T-helper 1 cell treated with Interleukin-12 subunit alpha and Interleukin-12 subunit beta and Interleukin-4 antibody, amounts not matched to agents 30 ng/mL and 1 ng/mL, for 36 hours (primary cell): ENCODE measurements around the gene DERL2. TPM values are rescaled to one million over a fixed set of nuclear protein-coding genes. Genes with fewer than 3 reads are reported as not detected.

Experiments
- intact Hi-C: fragments of 100-400 bp; cut with micrococcal nuclease; formaldehyde crosslinking; loops from one replicate; pipeline ENCODE4 v1.15.1; 2024
- total RNA-seq: library from RNA; stranded (reverse); gene quantifications from 2 replicates; pipeline ENCODE4 v1.2.3, GENCODE V29; 2022

DERL2 gene
- total RNA-seq, 1 donor from 2014 or later = 98.0 TPM

- intact Hi-C loops = no loop called here
Observed at GRCh38 chr17:5502552-5502951, 16.6 kb upstream of the DERL2 start.

GRCh38 chr17:5501685-5502084 lies 15.7 kb upstream of the DERL2 start:
- intact Hi-C loops = loop anchor here (1.0 kb wide), 1 partner anchor 15 kb away; the partner anchor contains the start of genes DERL2 and MIS12

DNA sequence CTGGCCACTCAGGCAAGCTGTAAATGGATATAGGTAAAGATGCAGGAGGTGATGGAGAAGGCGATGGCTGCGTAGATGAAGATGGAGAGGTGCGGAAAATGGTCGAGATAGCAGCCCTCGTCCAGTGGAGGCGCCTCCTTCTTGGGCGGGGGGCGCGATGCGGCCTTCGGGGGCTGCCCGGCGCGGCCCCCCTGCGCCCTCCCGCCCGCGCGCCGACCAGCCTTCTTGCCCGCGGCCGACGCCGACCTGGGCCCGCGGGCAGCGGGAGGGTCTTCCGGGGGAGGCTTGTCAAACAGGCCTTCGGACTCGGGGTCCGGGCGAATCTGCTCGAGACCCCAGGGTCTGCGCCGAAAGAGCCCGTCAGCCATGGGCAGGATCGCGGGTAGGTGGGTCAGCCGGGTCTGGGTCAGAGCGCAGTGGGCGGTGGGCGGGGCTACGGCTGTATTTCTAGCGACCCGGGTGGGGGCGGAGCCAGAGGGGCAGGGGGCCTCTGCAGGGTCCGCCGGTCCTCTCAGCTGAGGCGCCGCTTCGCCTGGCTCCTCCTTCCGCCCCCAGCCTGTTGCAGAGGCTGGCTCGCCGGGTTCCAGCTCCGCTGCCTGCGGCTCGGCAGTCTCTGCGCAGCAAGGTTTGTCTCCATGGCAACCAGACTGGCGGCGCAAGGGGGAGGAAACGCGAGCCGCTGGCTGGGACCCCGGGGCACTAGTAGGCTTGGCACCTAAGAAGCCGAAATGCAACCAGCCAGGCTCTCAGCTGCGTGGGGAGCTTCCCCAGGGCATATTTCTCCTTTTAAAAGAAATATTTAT lies 14.8 kb upstream of the DERL2 start:
- intact Hi-C loops = loop anchor here (1.0 kb wide), 1 partner anchor 14 kb away; the partner anchor contains the start of genes DERL2 and MIS12

GRCh38 chr17:5500247-5500588 lies 14.2 kb upstream of the DERL2 start:
- intact Hi-C loops = no loop called here

DNA sequence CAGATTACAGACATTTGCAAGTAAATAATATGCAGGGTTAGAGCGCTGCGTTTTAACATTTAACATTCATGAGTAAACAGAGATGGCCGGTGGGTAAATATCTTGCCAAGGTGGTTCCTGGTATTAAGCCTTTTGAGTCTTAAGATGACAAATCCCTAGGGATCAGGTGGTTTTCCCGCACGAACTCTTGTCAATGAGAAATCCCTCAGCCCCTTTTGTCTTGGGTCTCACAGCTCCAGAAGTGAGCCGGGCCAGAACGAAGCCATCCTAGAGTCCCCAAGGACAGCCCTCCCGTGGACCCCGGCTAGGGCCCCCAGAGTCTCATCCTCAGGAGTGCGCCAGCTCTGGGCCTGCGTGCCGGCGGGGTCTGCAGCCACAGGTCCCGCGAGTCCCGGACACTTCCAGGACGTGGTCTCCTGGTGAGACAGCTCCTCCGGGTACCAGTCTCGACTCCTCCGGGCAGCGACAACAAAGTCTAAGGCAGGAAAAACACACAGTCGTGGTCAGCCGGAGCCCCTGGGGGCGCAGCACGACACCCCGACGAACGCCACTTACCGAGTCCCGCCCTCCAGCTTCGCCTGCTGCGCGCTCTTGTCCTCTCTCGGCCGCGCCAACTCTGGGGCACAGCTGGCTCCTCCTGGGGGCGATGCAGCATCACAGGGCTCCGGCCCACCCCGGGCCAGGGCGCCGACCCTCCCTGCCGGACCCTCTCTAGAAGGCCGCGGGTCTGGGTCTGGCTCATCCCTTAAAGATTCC lies 13.7 kb upstream of the DERL2 start:
- intact Hi-C loops = no loop called here

GRCh38 chr17:5492970-5493369 lies 7.0 kb upstream of the DERL2 start:
- intact Hi-C loops = no loop called here

- intact Hi-C loops = loop anchor here (5.0 kb wide), 2 partner anchors 296 to 1819 kb away; partner anchors contain the start of genes EIF5A and ZNF594
Observed at GRCh38 chr17:5488752-5489151, 2.8 kb upstream of the DERL2 start.

DNA sequence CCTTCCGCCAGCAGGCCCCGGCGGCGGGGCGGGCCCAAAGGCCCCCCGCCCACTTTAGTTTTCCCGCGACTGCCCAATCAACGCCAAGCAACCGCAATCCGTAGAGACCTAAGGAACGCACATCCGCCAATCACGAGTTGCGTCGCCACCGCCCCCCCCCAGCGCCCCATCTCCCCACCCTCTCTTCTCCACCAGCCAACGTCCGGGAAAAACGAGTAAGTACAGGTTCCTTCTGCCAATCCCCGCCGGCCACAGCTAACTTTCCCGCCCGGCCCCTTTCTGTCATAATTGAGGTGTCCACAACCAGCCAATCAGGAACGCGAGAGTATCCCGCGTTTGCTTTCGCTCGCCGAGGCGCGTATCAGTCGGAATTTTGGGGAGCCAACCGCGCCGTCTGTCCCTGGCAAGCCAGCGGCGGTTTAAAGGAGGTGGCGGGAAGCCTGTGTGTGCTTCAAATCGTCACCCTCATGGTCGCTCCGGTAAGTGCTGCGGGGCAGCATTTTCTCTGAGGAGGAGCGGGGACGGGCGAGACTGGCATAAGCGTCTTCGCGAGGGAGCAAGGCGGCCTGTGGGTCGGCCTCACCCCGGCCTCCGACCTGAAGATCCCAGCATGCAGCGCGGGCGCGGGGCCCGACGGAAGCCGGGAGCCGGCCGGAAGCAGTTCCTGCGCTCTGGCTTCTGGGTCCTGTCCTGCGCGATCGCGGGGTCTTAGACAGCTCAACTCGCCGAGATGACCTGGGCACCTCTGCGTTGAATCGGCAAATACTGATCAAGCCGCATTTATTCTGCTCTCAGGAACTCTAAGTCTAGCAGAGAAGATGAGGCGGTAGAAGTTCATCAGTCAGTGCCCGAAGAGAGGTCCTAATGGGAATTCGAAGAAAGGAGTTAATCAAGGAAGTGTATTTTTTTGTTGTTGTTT lies 487 bp upstream of the DERL2 start, which contains the start of gene MIS12:
Gene MIS12, plus strand, starts transcription at position 361 of the 919 bp plus-strand sequence. CDS start 2,297 bp downstream, outside the sequence.
- intact Hi-C loops = loop anchor here (1.0 to 5.0 kb wide), 14 partner anchors 15 to 1821 kb away; partner anchors contain the start of genes C1QBP, EIF5A, KIAA0753 and NLRP1

DNA sequence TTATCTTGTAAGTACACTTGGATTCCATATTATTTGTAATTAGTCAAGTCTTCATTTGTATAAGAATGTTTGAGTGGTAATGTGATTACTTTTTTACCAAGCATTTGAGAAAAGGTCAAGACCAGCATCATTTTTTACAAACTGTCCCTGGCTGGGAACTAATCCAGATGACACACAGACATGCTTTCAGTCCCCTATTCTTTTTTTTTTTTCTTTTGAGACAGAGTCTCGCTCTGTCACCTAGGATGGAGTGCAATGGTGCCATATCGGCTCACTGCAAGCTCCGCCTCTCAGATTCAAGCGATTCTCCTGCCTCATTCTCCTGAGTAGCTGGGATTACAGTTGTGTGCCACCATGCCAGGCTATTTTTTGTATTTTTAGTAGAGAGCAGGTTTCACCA lies 4.5 kb downstream of the DERL2 start:
- intact Hi-C loops = no loop called here

- intact Hi-C loops = no loop called here
Observed at GRCh38 chr17:5480962-5481361, 5.0 kb downstream of the DERL2 start.

- intact Hi-C loops = no loop called here
Observed at GRCh38 chr17:5478992-5479391, 7.0 kb downstream of the DERL2 start.

DNA sequence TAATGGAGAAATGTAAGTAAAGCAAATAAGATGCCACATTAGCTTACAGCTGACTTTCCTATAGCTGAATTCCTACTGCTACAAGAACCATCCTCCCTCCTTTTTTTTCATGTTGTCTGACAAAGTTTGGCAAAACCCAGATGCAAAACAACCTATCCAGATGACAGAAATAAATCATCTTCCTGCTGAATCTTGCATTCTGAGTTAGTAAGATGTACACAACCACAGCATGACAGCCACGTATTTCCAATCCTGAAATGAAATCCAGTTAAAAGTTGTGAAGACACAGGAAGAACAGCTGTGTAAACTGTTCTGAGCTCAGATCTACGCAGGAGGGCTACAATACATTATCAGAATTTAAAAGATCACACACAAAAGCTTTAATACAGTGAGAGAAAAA lies 12.1 kb downstream of the DERL2 start:
- intact Hi-C loops = no loop called here

- intact Hi-C loops = no loop called here
Observed at GRCh38 chr17:5472511-5472910, 13.5 kb downstream of the DERL2 start.

DNA sequence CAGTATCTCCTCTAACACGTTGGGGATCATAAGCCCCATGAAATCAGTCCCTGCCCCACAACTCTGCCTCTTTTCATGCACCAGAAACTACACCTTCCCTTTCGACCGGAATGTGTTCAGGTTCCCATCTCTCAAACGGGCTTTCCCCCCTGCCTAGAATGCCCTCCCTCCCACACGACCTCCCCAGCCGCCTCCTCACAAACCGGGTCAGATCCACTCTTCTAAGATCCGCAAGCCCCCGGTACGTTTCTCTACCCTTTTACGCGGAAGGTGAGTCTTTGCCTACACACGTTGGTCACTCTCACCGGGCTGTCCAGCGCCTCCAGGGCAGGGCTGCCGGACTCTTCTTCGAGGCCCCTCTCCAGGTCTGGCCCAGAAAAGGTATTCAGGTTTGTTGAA lies 17.9 kb downstream of the DERL2 start:
- intact Hi-C loops = no loop called here

DNA sequence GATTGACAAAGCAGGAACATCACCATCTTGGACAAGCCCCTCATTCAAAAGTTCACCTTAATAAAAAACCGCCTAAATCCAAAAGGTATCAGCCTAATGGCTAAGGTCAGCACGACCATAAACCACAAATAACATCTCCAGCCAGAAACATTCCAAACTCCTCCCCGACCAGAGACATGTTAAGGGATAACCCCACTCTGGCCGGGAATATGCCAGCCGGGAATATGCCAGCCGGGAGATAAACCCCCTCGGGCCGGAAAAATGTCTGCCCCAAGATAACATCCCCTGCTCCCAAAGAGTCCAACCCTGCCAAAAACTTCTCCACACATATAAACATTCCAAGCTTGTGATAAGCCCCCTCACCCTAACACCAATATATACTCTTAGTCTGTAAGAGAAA lies 18.6 kb downstream of the DERL2 start:
- intact Hi-C loops = no loop called here

GRCh38 chr17:5466295-5466694 lies 19.7 kb downstream of the DERL2 start:
- intact Hi-C loops = no loop called here

DNA sequence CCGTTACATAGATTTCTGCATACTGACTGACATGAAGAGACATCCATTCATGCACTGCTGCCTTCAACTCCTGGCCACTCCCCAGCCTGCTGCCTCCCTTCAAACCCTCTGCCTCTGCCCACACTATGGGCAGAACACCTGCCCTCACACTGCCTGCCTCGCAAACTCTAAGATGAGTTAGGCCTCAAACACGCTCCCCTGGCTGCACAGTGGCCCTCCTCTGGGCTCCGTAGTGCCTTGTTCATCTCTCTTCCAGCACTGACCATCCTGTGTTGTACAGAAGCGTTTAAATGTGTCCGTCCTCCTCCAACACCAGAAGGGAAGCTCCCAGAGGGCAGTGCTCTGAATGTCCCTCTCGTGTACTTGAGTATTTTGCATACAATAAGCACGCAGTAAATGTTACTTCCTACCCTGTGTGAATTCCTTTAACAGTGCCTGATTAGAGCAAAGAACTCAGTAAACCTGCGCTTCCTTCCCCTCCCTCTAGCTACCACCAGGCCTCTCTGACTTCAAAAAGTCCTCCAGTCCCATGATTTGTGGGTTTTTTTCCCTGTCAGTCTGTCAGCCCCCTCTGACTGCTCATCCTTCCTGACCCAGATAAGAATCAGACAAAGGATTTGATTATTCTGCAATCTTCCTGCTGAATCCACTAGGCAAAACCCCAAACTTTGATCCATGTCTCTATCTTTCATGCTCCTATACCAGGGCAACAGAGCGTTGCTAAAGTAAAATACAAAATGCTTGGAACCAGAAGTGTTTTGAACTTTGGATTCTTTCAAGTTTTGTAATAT lies 21.1 kb downstream of the DERL2 start:
- intact Hi-C loops = no loop called here

GRCh38 chr17:5446786-5447185 lies 39.2 kb downstream of the DERL2 start:
- intact Hi-C loops = no loop called here

- intact Hi-C loops = no loop called here
Observed at GRCh38 chr17:5444209-5444608, 41.8 kb downstream of the DERL2 start.

DNA sequence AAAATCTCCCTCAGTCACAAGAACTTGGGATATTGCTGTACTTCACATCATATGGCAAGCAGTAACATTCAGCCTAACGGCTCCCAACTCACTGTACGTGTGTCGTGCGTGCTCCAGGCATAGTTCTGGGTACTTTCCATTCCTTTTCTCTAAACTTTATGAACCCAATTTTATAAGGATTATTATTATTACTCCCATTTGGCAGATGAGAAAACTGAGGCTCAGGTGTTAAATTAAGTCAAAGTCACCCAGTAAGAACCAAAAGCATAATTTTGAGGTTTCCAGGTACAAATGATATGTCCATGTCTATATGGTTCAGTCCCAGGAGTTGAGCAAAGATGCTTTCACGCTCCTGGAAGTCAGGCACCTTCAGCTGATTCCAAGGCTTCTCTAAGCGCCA lies 42.2 kb downstream of the DERL2 start:
- intact Hi-C loops = no loop called here
